H9 (cell line): ENCODE data around the gene VAV2. TPM values are rescaled to one million over a fixed set of nuclear protein-coding genes. Genes with fewer than 3 reads are reported as not detected.

Source experiments
- DNase-seq: peaks from one replicate; pipeline ENCODE4 v3.0.0-alpha.2; 2017
- H2AFZ ChIP-seq: one replicate; pipeline ENCODE4 v1.6.1; 2013; ENCODE audit warnings: mild to moderate bottlenecking, low read length, control low read depth, moderate library complexity
- H2AK5ac ChIP-seq: 2 replicates; pipeline ENCODE4 v1.6.1; 2013; ENCODE audit warnings: low read length, control low read depth, mixed read lengths; ENCODE audit not compliant: insufficient read length
- H2BK120ac ChIP-seq: one replicate; pipeline ENCODE4 v1.6.1; 2013; ENCODE audit warnings: low read depth, mild to moderate bottlenecking, low read length, control low read depth, inconsistent platforms; ENCODE audit not compliant: poor library complexity, severe bottlenecking
- H2BK12ac ChIP-seq: 2 replicates; pipeline ENCODE4 v1.6.1; 2013; ENCODE audit warnings: low read length, control low read depth, mixed read lengths, low read depth; ENCODE audit not compliant: insufficient read length
- H2BK15ac ChIP-seq: 2 replicates; pipeline ENCODE4 v1.6.1; 2013; ENCODE audit warnings: low read depth, low read length, control low read depth
- H2BK20ac ChIP-seq: one replicate; pipeline ENCODE4 v1.6.1; 2013; ENCODE audit warnings: low read depth, mild to moderate bottlenecking, low read length, control low read depth, inconsistent platforms; ENCODE audit not compliant: poor library complexity, severe bottlenecking
- H2BK5ac ChIP-seq: 2 replicates; pipeline ENCODE4 v1.6.1; 2013; ENCODE audit warnings: low read length, control low read depth, mixed read lengths; ENCODE audit not compliant: insufficient read length
- H3K14ac ChIP-seq: 2 replicates; pipeline ENCODE4 v1.6.1; 2013; ENCODE audit warnings: low read length, control low read depth; ENCODE audit not compliant: insufficient read depth
- H3K18ac ChIP-seq: 2 replicates; pipeline ENCODE4 v1.6.1; 2013; ENCODE audit warnings: low read depth, mild to moderate bottlenecking, mixed read lengths, low read length, control low read depth; ENCODE audit not compliant: insufficient read length
- H3K23ac ChIP-seq: 2 replicates; pipeline ENCODE4 v1.6.1; 2013; ENCODE audit warnings: low read length, control low read depth, mixed read lengths, low read depth; ENCODE audit not compliant: insufficient read length
- H3K23me2 ChIP-seq: 2 replicates; pipeline ENCODE4 v1.6.1; 2013; ENCODE audit warnings: low read depth, mild to moderate bottlenecking, mixed read lengths, low read length, control low read depth; ENCODE audit not compliant: insufficient read length, poor library complexity, severe bottlenecking
- H3K27ac ChIP-seq: 2 replicates; pipeline ENCODE4 v1.5.1; 2013; ENCODE audit warnings: low read length, control low read depth, mixed read lengths, low read depth; ENCODE audit not compliant: insufficient read length
- H3K27me3 ChIP-seq: 2 replicates; pipeline ENCODE4 v1.6.1; 2013; ENCODE audit warnings: low read length, control low read depth, inconsistent platforms; ENCODE audit not compliant: insufficient read depth
- H3K4ac ChIP-seq: 2 replicates; pipeline ENCODE4 v1.6.1; 2013; ENCODE audit warnings: low read depth, mild to moderate bottlenecking, control low read depth, inconsistent platforms, low read length, moderate library complexity
- H3K4me1 ChIP-seq: 2 replicates; pipeline ENCODE4 v1.6.1; 2013; ENCODE audit warnings: low read length, control low read depth, inconsistent platforms; ENCODE audit not compliant: insufficient read depth
- H3K4me2 ChIP-seq: 2 replicates; pipeline ENCODE4 v1.6.1; 2013; ENCODE audit warnings: low read length, control low read depth, mixed read lengths; ENCODE audit not compliant: insufficient read length, insufficient read depth
- H3K56ac ChIP-seq: 2 replicates; pipeline ENCODE4 v1.6.1; 2013; ENCODE audit warnings: low read depth, mild to moderate bottlenecking, mixed read lengths, low read length, control low read depth; ENCODE audit not compliant: insufficient read length
- H3K79me1 ChIP-seq: 2 replicates; pipeline ENCODE4 v1.6.1; 2013; ENCODE audit warnings: low read depth, mild to moderate bottlenecking, moderate library complexity, low read length, control low read depth, inconsistent platforms; ENCODE audit not compliant: insufficient read depth, poor library complexity, severe bottlenecking
- H3K79me2 ChIP-seq: 2 replicates; pipeline ENCODE4 v1.6.1; 2013; ENCODE audit warnings: low read length, control low read depth, inconsistent platforms; ENCODE audit not compliant: insufficient read depth
- H3K9ac ChIP-seq: 2 replicates; pipeline ENCODE4 v1.6.1; 2013; ENCODE audit warnings: low read length, control low read depth, mixed read lengths; ENCODE audit not compliant: insufficient read length; ENCODE audit errors: extremely low read depth
- H3K9me3 ChIP-seq: one replicate; pipeline ENCODE4 v1.6.1; 2013; ENCODE audit warnings: low read depth, low read length, inconsistent platforms; ENCODE audit not compliant: control insufficient read depth
- H3T11ph ChIP-seq: one replicate; pipeline ENCODE4 v1.6.1; 2013; ENCODE audit warnings: mild to moderate bottlenecking, low read length, control low read depth, inconsistent platforms
- H4K20me1 ChIP-seq: one replicate; pipeline ENCODE4 v1.6.1; 2013; ENCODE audit not compliant: control insufficient read depth, insufficient read length, insufficient read depth
- H4K5ac ChIP-seq: 2 replicates; pipeline ENCODE4 v1.6.1; 2013; ENCODE audit warnings: low read depth, mild to moderate bottlenecking, mixed read lengths, low read length, control low read depth; ENCODE audit not compliant: insufficient read length
- H4K8ac ChIP-seq: replicated peaks from 2 replicates; pipeline ENCODE4 v1.6.1; 2013; ENCODE audit warnings: low read length, control low read depth, mixed read lengths, low read depth; ENCODE audit not compliant: insufficient read length
- H4K91ac ChIP-seq: 2 replicates; pipeline ENCODE4 v1.6.1; 2013; ENCODE audit warnings: low read depth, mild to moderate bottlenecking, moderate library complexity, mixed read lengths, low read length, control low read depth; ENCODE audit not compliant: insufficient read length
- H3K27ac Mint-ChIP-seq, 3 experiments: 2 replicates in 2 of 3; 3 replicates in 1 of 3; pipeline ENCODE4 v1.8.0; 2020 to 2021; ENCODE audit warnings: mixed read lengths in 3 of 3, mild to moderate bottlenecking in 1 of 3, moderate library complexity in 1 of 3
- H3K27me3 Mint-ChIP-seq: 2 replicates; pipeline ENCODE4 v1.8.0; 2021; ENCODE audit warnings: low read depth, mild to moderate bottlenecking, moderate library complexity, mixed read lengths
- H3K36me3 Mint-ChIP-seq, 3 experiments: 2 replicates in 2 of 3; 3 replicates in 1 of 3; pipeline ENCODE4 v1.8.0; 2020 to 2021; ENCODE audit warnings: low read depth in 3 of 3, mixed read lengths in 3 of 3; ENCODE audit not compliant: insufficient read depth in 1 of 3
- H3K4me1 Mint-ChIP-seq, 2 experiments: 2 replicates each; pipeline ENCODE4 v1.8.0; 2020; ENCODE audit warnings: mixed read lengths in 2 of 2
- H3K4me3 Mint-ChIP-seq, 2 experiments: 2 replicates in 1 of 2; 3 replicates in 1 of 2; pipeline ENCODE4 v1.8.0; 2020 to 2021; ENCODE audit warnings: mild to moderate bottlenecking in 2 of 2, mixed read lengths in 2 of 2, moderate library complexity in 1 of 2
- H3K9me3 Mint-ChIP-seq, 2 experiments: 2 replicates in 1 of 2; 3 replicates in 1 of 2; pipeline ENCODE4 v1.8.0; 2020; ENCODE audit warnings: mild to moderate bottlenecking in 2 of 2, mixed read lengths in 2 of 2, moderate library complexity in 1 of 2
- WGBS: extraction: QIAGEN DNeasy Blood & Tissue Kit; methylation state at CpG from one replicate; pipeline ENCODE4 v1.1.7; 2013; ENCODE audit warnings: missing lambda C conversion rate, low lambda C conversion rate, mixed read lengths; ENCODE audit not compliant: insufficient read length; ENCODE audit errors: extremely low coverage; 5-methylcytosine and 5-hydroxymethylcytosine counted together
- total RNA-seq: library from RNA; stranded (reverse); gene quantifications from 2 replicates; pipeline ENCODE4 v1.2.1, GENCODE V29; 2021
- TF ChIP-seq, protein P1 (sequence below): fragments of 200-600 bp; sonication (generic); conservative IDR thresholded peaks from 3 replicates; pipeline ENCODE4 v1.8.0; 2021; ENCODE audit warnings: antibody characterized with exemption, mild to moderate bottlenecking

VAV2 gene
- total RNA-seq, 1 experiment from 2014 or later = 58.7 TPM

DNA sequence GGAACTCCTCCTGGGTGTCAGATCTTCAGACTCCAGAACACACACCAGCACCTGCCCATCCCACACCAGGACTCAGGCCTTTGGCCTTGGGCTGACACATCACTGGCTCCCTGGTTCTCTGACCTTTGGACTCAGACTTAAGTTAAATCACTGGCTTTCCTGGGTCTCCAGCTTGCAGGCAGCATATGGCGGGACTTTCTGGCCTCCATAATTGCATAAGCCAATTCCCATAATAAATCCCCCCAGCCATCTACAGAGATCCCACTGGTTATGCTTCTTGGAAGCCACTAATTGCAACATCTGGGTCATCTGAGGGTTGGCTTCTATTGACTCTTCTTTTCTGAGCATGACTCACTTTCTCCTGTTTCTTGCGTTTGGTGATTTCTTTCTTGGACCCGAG is 173.7 kb downstream of the VAV2 start:
- Histone ChIP-seq H2BK120ac (no peak overlapping the region), H3K56ac (no peak overlapping the region), H2BK20ac (no peak overlapping the region), H3K14ac (no peak overlapping the region), H2BK12ac (no peak overlapping the region), H2BK15ac (no peak overlapping the region), H2BK5ac (no peak overlapping the region), H3K79me2 (no peaks in the 10 kb centered on the region), H3K4ac (no peak overlapping the region), H3T11ph (no peak overlapping the region), H3K9me3 (no peaks in the 10 kb centered on the region), H3K18ac (no peak overlapping the region), H3K9ac (no peak overlapping the region), H3K4me1 (no peaks in the 10 kb centered on the region), H4K8ac (no peak overlapping the region), H3K23me2 (no peaks in the 10 kb centered on the region), H2AFZ (no peak overlapping the region), H3K27me3 (no peaks in the 10 kb centered on the region), H3K4me2 (no peak overlapping the region), H3K79me1 (no peaks in the 10 kb centered on the region), H4K5ac (no peak overlapping the region), H4K91ac (no peak overlapping the region), H3K27ac (no peak overlapping the region), H2AK5ac (no peak overlapping the region), H4K20me1 (no peaks in the 10 kb centered on the region), H3K23ac (no peak overlapping the region)
- Mint-ChIP-seq H3K9me3 (no peaks in the 10 kb centered on the region), H3K36me3 (peaks cover 0 to 26% (median 11%) of the 10 kb centered on the region in 3 experiments; a peak in 5 of 7 replicates), H3K4me3 (no peak overlapping the region), H3K27me3 (no peaks in the 10 kb centered on the region), H3K27ac (peak overlapping the region in 1 of 3 experiments; percentile 84; a peak in 1 of 7 replicates), H3K4me1 (peaks cover 13 to 21% of the 10 kb centered on the region in 2 experiments)
- WGBS = no CpG with 5 or more reads among the region's 3 CpGs
- TF ChIP-seq, protein P1, sequence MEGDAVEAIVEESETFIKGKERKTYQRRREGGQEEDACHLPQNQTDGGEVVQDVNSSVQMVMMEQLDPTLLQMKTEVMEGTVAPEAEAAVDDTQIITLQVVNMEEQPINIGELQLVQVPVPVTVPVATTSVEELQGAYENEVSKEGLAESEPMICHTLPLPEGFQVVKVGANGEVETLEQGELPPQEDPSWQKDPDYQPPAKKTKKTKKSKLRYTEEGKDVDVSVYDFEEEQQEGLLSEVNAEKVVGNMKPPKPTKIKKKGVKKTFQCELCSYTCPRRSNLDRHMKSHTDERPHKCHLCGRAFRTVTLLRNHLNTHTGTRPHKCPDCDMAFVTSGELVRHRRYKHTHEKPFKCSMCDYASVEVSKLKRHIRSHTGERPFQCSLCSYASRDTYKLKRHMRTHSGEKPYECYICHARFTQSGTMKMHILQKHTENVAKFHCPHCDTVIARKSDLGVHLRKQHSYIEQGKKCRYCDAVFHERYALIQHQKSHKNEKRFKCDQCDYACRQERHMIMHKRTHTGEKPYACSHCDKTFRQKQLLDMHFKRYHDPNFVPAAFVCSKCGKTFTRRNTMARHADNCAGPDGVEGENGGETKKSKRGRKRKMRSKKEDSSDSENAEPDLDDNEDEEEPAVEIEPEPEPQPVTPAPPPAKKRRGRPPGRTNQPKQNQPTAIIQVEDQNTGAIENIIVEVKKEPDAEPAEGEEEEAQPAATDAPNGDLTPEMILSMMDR = no peak
- no peak for DNase-seq
